Measurements from ENCODE around the gene DDX1.

Gene DDX1

DNA sequence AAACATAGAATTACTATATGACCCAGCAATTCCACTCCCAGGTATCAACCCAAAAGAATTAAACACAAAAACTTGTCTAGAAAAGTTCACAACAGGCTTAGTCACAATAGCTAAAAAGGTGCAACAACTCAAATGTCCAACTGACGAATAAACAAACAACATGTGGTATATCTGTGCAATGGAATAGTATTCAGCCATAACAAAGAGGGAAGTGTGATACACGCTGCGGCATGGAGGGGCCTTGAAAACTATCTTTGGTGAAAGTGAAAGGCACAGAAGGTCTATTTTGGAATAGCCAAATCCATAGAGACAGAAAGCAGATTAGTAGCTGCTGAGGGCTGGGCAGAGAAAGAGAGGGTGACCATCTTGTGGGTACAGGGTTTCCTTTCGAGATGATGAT is 72.1 kb downstream of the DDX1 start:
- Histone ChIP-seq H3K27me3 (ENCODE audit: low read depth, low read length) (no peaks in the 10 kb centered on the region), H3K4me3 (ENCODE audit: low read depth in 1 of 2, low read length in 2 of 2) (no peak overlapping the region), H3K36me3 (ENCODE audit: control insufficient read depth in 1 of 2, insufficient read depth in 2 of 2, low read length in 2 of 2) (no peaks in the 10 kb centered on the region), H3K9me3 (ENCODE audit: control insufficient read depth in 1 of 2, low read length in 2 of 2) (peaks cover 0 to 3% of the 10 kb centered on the region in 2 donors), H3K27ac (ENCODE audit: low read length) (no peak overlapping the region), H3K4me1 (ENCODE audit: control insufficient read depth in 1 of 2, insufficient read depth in 2 of 2, low read length in 2 of 2) (no peaks in the 10 kb centered on the region)

- H3K27ac ChIP-seq (ENCODE audit: low read length), result no peak overlapping the region
- H3K27me3 ChIP-seq (ENCODE audit: low read depth, low read length), result no peaks in the 10 kb centered on the region
- peaks cover 0 to 3% of the 10 kb centered on the region in 2 donors for H3K9me3 ChIP-seq (ENCODE audit: control insufficient read depth in 1 of 2, low read length in 2 of 2)
- H3K36me3 ChIP-seq (ENCODE audit: control insufficient read depth in 1 of 2, insufficient read depth in 2 of 2, low read length in 2 of 2), result no peaks in the 10 kb centered on the region
- no peaks in the 10 kb centered on the region for H3K4me1 ChIP-seq (ENCODE audit: control insufficient read depth in 1 of 2, insufficient read depth in 2 of 2, low read length in 2 of 2)
- no peak overlapping the region for H3K4me3 ChIP-seq (ENCODE audit: low read depth in 1 of 2, low read length in 2 of 2)
These were observed 72.8 kb downstream of the DDX1 start for GRCh38 chr2:15664273-15665066.

DNA sequence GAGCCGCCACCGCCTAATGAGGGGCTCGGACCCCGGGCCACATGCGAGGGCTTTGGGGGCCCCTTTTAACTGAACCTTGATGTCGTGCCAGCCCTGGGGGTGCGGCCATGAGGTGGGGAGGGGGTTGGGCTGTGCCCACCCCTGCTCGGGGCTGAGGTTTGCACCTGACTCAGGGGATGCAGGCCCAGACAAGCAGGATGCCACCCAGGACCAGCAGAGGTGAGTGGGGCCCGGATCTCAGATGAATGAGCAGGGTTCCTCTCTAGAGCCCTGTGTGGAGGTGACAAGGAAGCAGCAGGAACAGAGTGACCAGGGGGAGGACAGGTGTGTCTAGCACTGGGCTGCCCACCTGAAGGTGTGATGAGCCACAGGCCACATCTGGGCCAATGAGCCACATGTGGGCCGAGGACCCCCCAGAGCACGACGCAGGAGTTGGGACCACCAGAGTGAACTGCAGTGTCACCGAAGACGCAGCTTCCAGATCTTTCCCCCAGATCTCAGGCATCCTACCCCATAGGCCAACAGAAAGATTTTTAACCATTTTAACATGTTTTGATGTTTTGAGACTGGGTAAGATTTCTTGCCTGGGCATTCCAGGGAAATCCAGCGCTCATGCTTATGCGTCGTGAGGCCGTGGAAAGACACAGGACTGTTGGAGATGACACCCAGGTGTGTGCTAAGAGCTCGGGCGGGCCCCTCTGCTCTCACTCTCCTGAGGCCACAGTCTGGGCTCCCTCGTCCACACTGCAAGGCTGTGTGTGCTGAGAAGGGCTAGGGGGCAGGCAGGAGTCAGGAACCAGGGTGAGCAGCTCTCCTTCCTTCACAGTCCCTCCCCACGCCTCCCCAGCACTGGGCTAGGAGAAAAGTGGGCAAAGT is 73.6 kb downstream of the DDX1 start:
- Histone ChIP-seq H3K4me1 (ENCODE audit: control insufficient read depth in 1 of 2, insufficient read depth in 2 of 2, low read length in 2 of 2) (no peaks in the 10 kb centered on the region), H3K36me3 (ENCODE audit: control insufficient read depth in 1 of 2, insufficient read depth in 2 of 2, low read length in 2 of 2) (no peaks in the 10 kb centered on the region), H3K4me3 (ENCODE audit: low read depth in 1 of 2, low read length in 2 of 2) (no peak overlapping the region), H3K27me3 (ENCODE audit: low read depth, low read length) (no peaks in the 10 kb centered on the region), H3K9me3 (ENCODE audit: control insufficient read depth in 1 of 2, low read length in 2 of 2) (peaks cover 0 to 3% of the 10 kb centered on the region in 2 donors), H3K27ac (ENCODE audit: low read length) (no peak overlapping the region)

- H3K36me3 ChIP-seq (ENCODE audit: control insufficient read depth in 1 of 2, insufficient read depth in 2 of 2, low read length in 2 of 2), result no peaks in the 10 kb centered on the region
- H3K4me3 ChIP-seq (ENCODE audit: low read depth in 1 of 2, low read length in 2 of 2), result no peak overlapping the region
- H3K9me3 ChIP-seq (ENCODE audit: control insufficient read depth in 1 of 2, low read length in 2 of 2), result peaks cover 0 to 3% of the 10 kb centered on the region in 2 donors
- no peak overlapping the region for H3K27ac ChIP-seq (ENCODE audit: low read length)
- H3K27me3 ChIP-seq (ENCODE audit: low read depth, low read length), result no peaks in the 10 kb centered on the region
- H3K4me1 ChIP-seq (ENCODE audit: control insufficient read depth in 1 of 2, insufficient read depth in 2 of 2, low read length in 2 of 2), result no peaks in the 10 kb centered on the region
These were observed 74.3 kb downstream of the DDX1 start for GRCh38 chr2:15665943-15666460.

DNA sequence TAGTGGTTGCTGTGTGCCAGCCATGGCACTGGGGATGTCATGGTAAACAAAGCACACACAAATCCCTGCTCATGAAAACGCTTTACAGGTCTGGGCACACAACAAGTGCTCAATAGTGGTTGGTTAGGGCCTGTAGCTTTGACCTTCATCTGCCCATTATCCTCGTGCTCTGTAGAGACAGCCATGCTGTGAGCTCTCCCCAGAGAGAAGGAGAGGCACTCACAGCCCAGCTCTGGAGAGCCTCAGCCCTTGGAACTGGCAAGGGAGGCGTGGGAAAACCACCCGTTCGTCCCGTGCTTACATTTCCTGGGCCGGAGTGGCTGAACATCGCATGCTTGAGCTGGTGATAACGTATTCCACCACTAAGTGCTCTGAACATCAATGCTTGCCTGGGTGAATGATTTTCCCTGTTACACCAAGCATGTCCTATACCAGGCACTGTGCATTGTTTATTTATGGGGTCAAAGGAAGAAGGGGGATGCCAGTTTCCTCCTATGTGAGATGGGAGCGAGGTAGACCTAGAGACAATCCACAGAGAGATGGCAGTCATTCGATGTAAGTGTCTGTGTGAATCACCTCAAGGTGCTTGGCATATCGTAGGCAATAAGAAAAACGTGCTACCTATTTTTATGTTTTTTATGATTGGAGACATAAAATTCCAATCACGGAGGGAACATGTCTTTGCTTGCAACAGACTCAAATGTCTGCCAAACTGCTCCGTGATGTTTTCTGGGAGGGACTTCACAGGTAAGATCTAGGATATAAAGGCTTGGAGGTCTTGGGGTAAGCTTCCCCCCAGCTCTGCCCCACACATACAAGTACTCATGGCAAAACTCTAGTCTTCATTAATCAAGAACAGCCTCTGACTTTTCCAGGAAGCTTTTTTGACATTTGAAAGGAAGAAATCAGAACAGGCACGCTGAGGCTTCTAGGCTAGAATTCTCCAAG is 75.5 kb downstream of the DDX1 start:
- H3K9me3 ChIP-seq (ENCODE audit: control insufficient read depth in 1 of 2, low read length in 2 of 2), result peaks cover 0 to 3% of the 10 kb centered on the region in 2 donors
- no peaks in the 10 kb centered on the region for H3K36me3 ChIP-seq (ENCODE audit: control insufficient read depth in 1 of 2, insufficient read depth in 2 of 2, low read length in 2 of 2)
- H3K4me3 ChIP-seq (ENCODE audit: low read depth in 1 of 2, low read length in 2 of 2), result no peak overlapping the region
- H3K4me1 ChIP-seq (ENCODE audit: control insufficient read depth in 1 of 2, insufficient read depth in 2 of 2, low read length in 2 of 2), result no peaks in the 10 kb centered on the region
- H3K27me3 ChIP-seq (ENCODE audit: low read depth, low read length), result no peaks in the 10 kb centered on the region
- H3K27ac ChIP-seq (ENCODE audit: low read length), result no peak overlapping the region

DNA sequence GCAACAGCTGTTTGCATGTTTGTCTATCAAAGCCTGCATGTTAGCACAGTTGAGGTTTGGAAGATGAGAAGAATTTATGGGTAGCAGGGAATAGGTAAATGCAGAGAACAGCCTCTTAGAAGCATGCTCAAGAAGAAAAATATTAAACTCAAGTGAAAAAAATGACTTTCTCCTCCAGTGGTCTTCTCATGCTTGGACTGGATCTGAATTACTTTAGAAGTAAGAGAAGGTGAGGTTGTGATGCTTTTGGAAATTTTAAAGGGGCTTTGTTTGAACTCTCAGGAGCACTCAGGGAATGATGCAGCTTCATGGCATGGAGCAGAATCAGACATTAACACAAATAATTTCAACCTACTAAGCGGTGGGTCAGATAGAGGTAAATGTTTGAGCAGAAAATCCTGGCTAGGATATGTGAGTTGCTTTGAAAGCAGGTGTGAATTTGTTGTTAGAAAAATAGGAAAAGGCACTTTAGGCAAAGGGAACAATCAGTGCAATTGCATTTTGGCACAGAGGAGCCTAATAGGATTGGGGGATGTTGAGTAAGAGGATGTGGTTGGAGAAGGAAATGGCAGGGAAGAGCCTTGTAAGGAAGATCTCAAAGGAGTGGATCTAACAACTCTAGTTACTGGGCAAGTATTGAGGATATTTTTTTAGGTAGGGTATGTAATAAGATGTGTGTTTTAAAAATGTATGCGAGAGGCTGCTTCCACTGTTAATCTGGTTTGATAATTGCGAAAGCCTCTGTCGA is 76.3 kb downstream of the DDX1 start:
- peaks cover 0 to 3% of the 10 kb centered on the region in 2 donors for H3K9me3 ChIP-seq (ENCODE audit: control insufficient read depth in 1 of 2, low read length in 2 of 2)
- no peaks in the 10 kb centered on the region for H3K27me3 ChIP-seq (ENCODE audit: low read depth, low read length)
- no peaks in the 10 kb centered on the region for H3K36me3 ChIP-seq (ENCODE audit: control insufficient read depth in 1 of 2, insufficient read depth in 2 of 2, low read length in 2 of 2)
- no peak overlapping the region for H3K4me3 ChIP-seq (ENCODE audit: low read depth in 1 of 2, low read length in 2 of 2)
- H3K4me1 ChIP-seq (ENCODE audit: control insufficient read depth in 1 of 2, insufficient read depth in 2 of 2, low read length in 2 of 2), result no peaks in the 10 kb centered on the region
- no peak overlapping the region for H3K27ac ChIP-seq (ENCODE audit: low read length)

- Histone ChIP-seq H3K27me3 (ENCODE audit: low read depth, low read length) (no peaks in the 10 kb centered on the region), H3K9me3 (ENCODE audit: control insufficient read depth in 1 of 2, low read length in 2 of 2) (peaks cover 0 to 2% of the 10 kb centered on the region in 2 donors), H3K27ac (ENCODE audit: low read length) (no peak overlapping the region), H3K4me3 (ENCODE audit: low read depth in 1 of 2, low read length in 2 of 2) (no peak overlapping the region), H3K4me1 (ENCODE audit: control insufficient read depth in 1 of 2, insufficient read depth in 2 of 2, low read length in 2 of 2) (peaks cover 0 to under 1% of the 10 kb centered on the region in 2 donors), H3K36me3 (ENCODE audit: control insufficient read depth in 1 of 2, insufficient read depth in 2 of 2, low read length in 2 of 2) (no peaks in the 10 kb centered on the region)
These were observed 77.1 kb downstream of the DDX1 start for GRCh38 chr2:15668611-15669305.

DNA sequence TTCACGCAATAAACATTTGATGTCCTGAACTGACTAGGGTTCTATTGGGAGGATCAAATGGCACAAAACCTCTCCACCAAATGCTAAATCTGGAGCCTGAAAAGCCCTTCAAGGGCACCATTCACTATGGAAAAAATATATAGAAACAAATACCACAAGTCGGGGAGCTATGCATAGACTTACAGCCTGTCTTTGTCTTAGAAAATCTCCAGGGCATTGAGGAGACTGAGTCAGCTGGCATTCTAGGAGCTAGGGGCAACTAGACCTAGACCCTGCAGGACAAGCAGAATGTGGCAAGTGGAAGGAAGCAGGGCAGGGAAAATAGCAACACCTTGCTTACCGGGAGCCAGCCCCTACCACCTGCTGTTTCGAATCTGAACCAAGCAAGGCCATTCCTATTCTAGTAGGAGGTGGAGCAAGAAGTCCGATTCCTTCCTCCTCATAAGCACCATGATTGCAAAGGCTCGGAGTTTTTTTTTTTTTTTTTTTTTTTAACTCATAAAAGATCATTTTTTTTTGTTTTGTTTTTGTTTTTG is 77.8 kb downstream of the DDX1 start:
- no peaks in the 10 kb centered on the region for H3K9me3 ChIP-seq (ENCODE audit: control insufficient read depth in 1 of 2, low read length in 2 of 2)
- peaks cover 0 to 3% of the 10 kb centered on the region in 2 donors for H3K4me1 ChIP-seq (ENCODE audit: control insufficient read depth in 1 of 2, insufficient read depth in 2 of 2, low read length in 2 of 2)
- no peaks in the 10 kb centered on the region for H3K27me3 ChIP-seq (ENCODE audit: low read depth, low read length)
- H3K27ac ChIP-seq (ENCODE audit: low read length), result no peak overlapping the region
- no peak overlapping the region for H3K4me3 ChIP-seq (ENCODE audit: low read depth in 1 of 2, low read length in 2 of 2)
- no peaks in the 10 kb centered on the region for H3K36me3 ChIP-seq (ENCODE audit: control insufficient read depth in 1 of 2, insufficient read depth in 2 of 2, low read length in 2 of 2)

DNA sequence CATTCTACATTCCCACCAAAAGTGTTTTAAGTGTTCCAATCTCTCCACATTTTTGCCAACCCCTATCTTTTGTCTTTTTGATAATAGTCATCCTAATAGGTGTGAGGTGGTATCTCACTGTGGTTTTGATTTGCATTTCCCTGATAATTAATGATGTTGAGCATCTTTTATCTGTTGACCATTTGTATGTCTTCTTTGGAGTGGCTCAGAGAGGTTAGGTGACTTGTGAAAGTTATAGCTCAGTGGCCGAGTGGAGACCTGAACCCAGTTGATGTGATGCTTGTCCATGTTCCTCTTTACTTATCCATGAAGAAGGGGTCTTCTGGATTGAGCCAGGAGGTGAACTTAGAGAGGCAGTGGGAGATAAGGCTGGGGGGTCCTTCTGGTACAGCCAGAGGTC is 78.8 kb downstream of the DDX1 start:
- H3K9me3 ChIP-seq (ENCODE audit: control insufficient read depth in 1 of 2, low read length in 2 of 2), result no peaks in the 10 kb centered on the region
- H3K27ac ChIP-seq (ENCODE audit: low read length), result no peak overlapping the region
- peaks cover 0 to 3% of the 10 kb centered on the region in 2 donors for H3K4me1 ChIP-seq (ENCODE audit: control insufficient read depth in 1 of 2, insufficient read depth in 2 of 2, low read length in 2 of 2)
- H3K36me3 ChIP-seq (ENCODE audit: control insufficient read depth in 1 of 2, insufficient read depth in 2 of 2, low read length in 2 of 2), result no peaks in the 10 kb centered on the region
- H3K4me3 ChIP-seq (ENCODE audit: low read depth in 1 of 2, low read length in 2 of 2), result no peak overlapping the region
- H3K27me3 ChIP-seq (ENCODE audit: low read depth, low read length), result no peaks in the 10 kb centered on the region

DNA sequence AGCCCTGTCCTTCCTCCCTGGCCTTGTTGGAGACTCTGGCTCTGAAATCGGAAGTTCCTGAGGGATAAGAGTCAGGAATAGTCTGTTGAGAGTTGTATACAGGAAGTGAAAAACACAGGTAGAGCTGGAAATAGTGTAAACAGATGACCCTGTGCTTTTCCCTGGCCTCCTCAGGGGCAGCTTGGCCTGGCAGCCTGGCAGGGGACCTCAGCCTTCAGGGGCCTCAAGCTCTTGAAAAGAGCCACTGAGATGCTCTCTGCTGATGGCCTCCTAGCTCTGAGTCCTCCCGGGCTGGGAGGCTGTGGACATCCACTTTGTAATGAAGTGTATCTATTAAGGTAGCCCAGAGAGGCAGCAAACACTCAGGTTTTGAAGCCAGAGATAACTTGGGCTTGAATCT is 79.3 kb downstream of the DDX1 start:
- Histone ChIP-seq H3K27me3 (ENCODE audit: low read depth, low read length) (no peaks in the 10 kb centered on the region), H3K9me3 (ENCODE audit: control insufficient read depth in 1 of 2, low read length in 2 of 2) (no peaks in the 10 kb centered on the region), H3K27ac (ENCODE audit: low read length) (no peak overlapping the region)

More for the DNA sequence above, 79.3 kb downstream of the DDX1 start:
- no peak overlapping the region for H3K4me3 ChIP-seq (ENCODE audit: low read depth in 1 of 2, low read length in 2 of 2)
- no peaks in the 10 kb centered on the region for H3K36me3 ChIP-seq (ENCODE audit: control insufficient read depth in 1 of 2, insufficient read depth in 2 of 2, low read length in 2 of 2)
- H3K4me1 ChIP-seq (ENCODE audit: control insufficient read depth in 1 of 2, insufficient read depth in 2 of 2, low read length in 2 of 2), result peaks cover 0 to 3% of the 10 kb centered on the region in 2 donors
